IMR-90 (cell line): ENCODE data around the gene AMPD2. TPM values are rescaled to one million over a fixed set of nuclear protein-coding genes. Genes with fewer than 3 reads are reported as not detected.

Source experiments
- ATAC-seq: fragments of 200-7000 bp; cut with Tn5 transposase; 2 replicates; pipeline ENCODE4 v1.9.1; 2020; ENCODE audit warnings: low read depth, mild to moderate bottlenecking, moderate library complexity
- BruUV-seq: library from RNA; stranded (reverse); fragments of 400-500 nt; replicated peaks from 2 replicates; lab custom pipeline; 2021; lab: Mats Ljungman, UMichigan
- CTCF ChIA-PET: fragments of 300-600 bp; formaldehyde crosslinking; extraction: SDS; loops from one replicate; lab custom pipeline; 2021; ENCODE audit warnings: antibody characterized with exemption; lab: Yijun Ruan, JAX
- POLR2A ChIA-PET: fragments of 300-600 bp; sonication (Branson Sonifier 250); formaldehyde crosslinking; loops from one replicate; lab custom pipeline; 2022; ENCODE audit warnings: antibody characterized with exemption; ENCODE audit not compliant: unreplicated experiment; lab: Charles Lee
- DNase-seq: peaks from one replicate; pipeline ENCODE4 v3.0.0; 2013
- H2AFZ ChIP-seq: replicated peaks from 2 replicates; pipeline ENCODE3; 2013; ENCODE audit warnings: low read length, mild to moderate bottlenecking; ENCODE audit not compliant: poor library complexity
- H2AK5ac ChIP-seq: 2 replicates; pipeline ENCODE4 v1.6.1; 2013; ENCODE audit warnings: low read depth, low read length, inconsistent platforms
- H2AK9ac ChIP-seq: replicated peaks from 2 replicates; pipeline ENCODE3; 2013; ENCODE audit warnings: mild to moderate bottlenecking, low read depth, low read length, moderate library complexity; ENCODE audit not compliant: poor library complexity
- H2BK120ac ChIP-seq: 2 replicates; pipeline ENCODE4 v1.6.1; 2013; ENCODE audit warnings: low read depth, low read length, inconsistent platforms
- H2BK15ac ChIP-seq: 3 replicates; pipeline ENCODE4 v1.6.1; 2013; ENCODE audit warnings: low read depth, low read length, inconsistent platforms
- H2BK20ac ChIP-seq: 2 replicates; pipeline ENCODE4 v1.6.1; 2013; ENCODE audit warnings: low read depth, mild to moderate bottlenecking, inconsistent platforms, low read length, moderate library complexity
- H2BK5ac ChIP-seq: 2 replicates; pipeline ENCODE4 v1.6.1; 2013; ENCODE audit warnings: mild to moderate bottlenecking, low read depth, low read length, inconsistent platforms; ENCODE audit not compliant: poor library complexity, severe bottlenecking
- H3K14ac ChIP-seq: replicated peaks from 2 replicates; pipeline ENCODE4 v1.6.1; 2013; ENCODE audit warnings: low read depth, low read length, inconsistent platforms
- H3K18ac ChIP-seq: 2 replicates; pipeline ENCODE4 v1.6.1; 2013; ENCODE audit warnings: low read depth, low read length, control low read depth
- H3K23ac ChIP-seq: 2 replicates; pipeline ENCODE4 v1.6.1; 2013; ENCODE audit warnings: low read depth, low read length, inconsistent platforms
- H3K27ac ChIP-seq: 2 replicates; pipeline ENCODE4 v1.5.1; 2013; ENCODE audit warnings: mild to moderate bottlenecking, control low read depth, low read length; ENCODE audit not compliant: insufficient read depth
- H3K27me3 ChIP-seq: 2 replicates; pipeline ENCODE4 v1.6.1; 2013; ENCODE audit warnings: low read length; ENCODE audit not compliant: control insufficient read depth, insufficient read depth
- H3K36me3 ChIP-seq: 2 replicates; pipeline ENCODE4 v1.6.1; 2013; ENCODE audit warnings: low read length, mixed read lengths; ENCODE audit not compliant: control insufficient read depth, insufficient read depth
- H3K4ac ChIP-seq: 2 replicates; pipeline ENCODE4 v1.6.1; 2013; ENCODE audit warnings: low read depth, low read length, inconsistent platforms
- H3K4me1 ChIP-seq: 2 replicates; pipeline ENCODE4 v1.6.1; 2013; ENCODE audit warnings: low read length, mixed read lengths; ENCODE audit not compliant: control insufficient read depth, insufficient read depth
- H3K4me2 ChIP-seq: 2 replicates; pipeline ENCODE4 v1.6.1; 2013; ENCODE audit warnings: low read depth, mild to moderate bottlenecking, control low read depth, low read length, moderate library complexity
- H3K4me3 ChIP-seq: 2 replicates; pipeline ENCODE4 v1.5.1; 2013; ENCODE audit warnings: low read depth, mild to moderate bottlenecking, control low read depth, low read length, moderate library complexity; ENCODE audit not compliant: insufficient read depth
- H3K56ac ChIP-seq: 2 replicates; pipeline ENCODE4 v1.6.1; 2013; ENCODE audit warnings: low read length, inconsistent platforms; ENCODE audit not compliant: insufficient read depth; ENCODE audit errors: extremely low read depth
- H3K79me1 ChIP-seq, 2 experiments: 2 replicates each; pipeline ENCODE4 v1.6.1; 2013; ENCODE audit warnings: low read length in 2 of 2, inconsistent platforms in 1 of 2, low read depth in 1 of 2
- H3K9ac ChIP-seq: 2 replicates; pipeline ENCODE4 v1.6.1; 2013; ENCODE audit warnings: low read depth, low read length, control low read depth
- H3K9me1 ChIP-seq: 2 replicates; pipeline ENCODE4 v1.6.1; 2013; ENCODE audit warnings: low read length, inconsistent platforms; ENCODE audit not compliant: insufficient read depth
- H3K9me3 ChIP-seq: 2 replicates; pipeline ENCODE4 v1.6.1; 2013; ENCODE audit warnings: low read length; ENCODE audit not compliant: control insufficient read depth, insufficient read depth
- H4K20me1 ChIP-seq: 2 replicates; pipeline ENCODE4 v1.6.1; 2013; ENCODE audit warnings: low read length, inconsistent platforms; ENCODE audit not compliant: insufficient read depth
- H4K5ac ChIP-seq: 2 replicates; pipeline ENCODE4 v1.6.1; 2013; ENCODE audit warnings: mild to moderate bottlenecking, low read depth, low read length, control low read depth
- H4K8ac ChIP-seq, 2 experiments: 2 replicates each; pipeline ENCODE4 v1.6.1; 2013; ENCODE audit warnings: low read depth in 2 of 2, low read length in 2 of 2, control low read depth in 1 of 2, inconsistent platforms in 1 of 2
- H4K91ac ChIP-seq: 2 replicates; pipeline ENCODE4 v1.6.1; 2013; ENCODE audit warnings: low read depth, low read length, inconsistent platforms; ENCODE audit not compliant: insufficient read depth
- CEBPB ChIP-seq: IDR thresholded peaks from 2 replicates; pipeline ENCODE4 v1.6.1; 2012; ENCODE audit warnings: low read depth, low read length, improper control_type of control experiment
- NFE2L2 ChIP-seq: fragments of 150-350 bp; IDR thresholded peaks from 2 replicates; pipeline ENCODE4 v1.6.1; 2016; ENCODE audit warnings: low read depth, mild to moderate bottlenecking, low read length
- WGBS, 2 experiments: methylation state at CpG; one replicate each; pipeline versions ENCODE4 v1.1.5 to v1.1.7; 2013; ENCODE audit warnings: missing lambda C conversion rate in 2 of 2; ENCODE audit not compliant: insufficient read length in 1 of 2; ENCODE audit errors: extremely low coverage in 2 of 2; 5-methylcytosine and 5-hydroxymethylcytosine counted together
- dilution Hi-C: fragments of 300-500 bp; cut with HindIII; formaldehyde crosslinking; loops from one replicate; pipeline ENCODE4 v1.14.3; 2018; ENCODE audit warnings: low sequenced_read_pairs; ENCODE audit not compliant: unreplicated experiment
- in situ Hi-C: fragments of 300-500 bp; cut with MboI; formaldehyde crosslinking; loops from 3 replicates; pipeline ENCODE4 v1.14.3; 2019; ENCODE audit warnings: low sequenced_read_pairs, inconsistent platforms, mixed read lengths
- intact Hi-C: fragments of 100-400 bp; cut with micrococcal nuclease; formaldehyde crosslinking; loops from 2 replicates; pipeline ENCODE4 v1.10.0; 2022
- polyA plus RNA-seq, 3 experiments: library from polyadenylated mRNA; depleted of rRNA; stranded (reverse); fragments of >200 nt; gene quantifications; 2 replicates each; pipeline ENCODE4 v1.2.3, GENCODE V29; 2012; ENCODE audit warnings: low replicate concordance in 1 of 3
- total RNA-seq: library from RNA; depleted of rRNA; stranded (reverse); fragments of >200 nt; gene quantifications from 2 replicates; pipeline ENCODE4 v1.2.3, GENCODE V29; 2012

Gene AMPD2
- total and polyA plus RNA-seq, 2 of the 4 experiments (the other 2 are of a cell fraction) = 61.5 to 103 TPM

GRCh38 chr1:109616391-109616790, 3.2 kb upstream of the AMPD2 start:
- no TSS peak for BruUV-seq

More at GRCh38 chr1:109616391-109616790, 3.2 kb upstream of the AMPD2 start:
- Histone ChIP-seq H4K5ac (peak overlapping the region; percentile 87; the same call in 1 of the 2 replicates), H2AK9ac (no peak overlapping the region), H3K4me1 (peaks cover 29% of the 10 kb centered on the region), H2BK120ac (peak overlapping the region; percentile 81), H4K20me1 (peaks cover 5% of the 10 kb centered on the region), H3K79me1 (peaks cover 16 to 69% of the 10 kb centered on the region in 2 experiments; a peak in 3 of 4 replicates), H3K9ac (no peak overlapping the region), H4K8ac (peak overlapping the region; percentile 63 to 86; a peak in 3 of 4 replicates), H3K4ac (peak overlapping the region; percentile 88), H4K91ac (peak overlapping the region; percentile 81), H2AFZ (no peak overlapping the region), H3K14ac (peak overlapping the region; percentile 85), H3K4me3 (no peak overlapping the region), H2BK20ac (peak overlapping the region; percentile 83), H3K56ac (no peak overlapping the region), H3K9me3 (no peaks in the 10 kb centered on the region), H3K18ac (peak overlapping the region; percentile 22; the same call in 1 of the 2 replicates), H3K27me3 (no peaks in the 10 kb centered on the region), H3K4me2 (no peak overlapping the region), H2AK5ac (peak overlapping the region; percentile 74), H2BK15ac (peak overlapping the region; percentile 80; the same call in 2 of the 3 replicates), H3K36me3 (no peaks in the 10 kb centered on the region), H2BK5ac (peak overlapping the region; percentile 90), H3K27ac (no peak overlapping the region), H3K9me1 (peaks cover 50% of the 10 kb centered on the region), H3K23ac (peak overlapping the region; percentile 55)
- ATAC-seq = no peak
- ChIA-PET CTCF (no interaction called here), POLR2A (no interaction called here)
- intact Hi-C loops = no loop called here
- dilution Hi-C loops = no loop called here
- in situ Hi-C loops = no loop called here
- TF ChIP-seq CEBPB (0 out of 2 replicates have a peak, but pooled peaks have one; percentile 38), NFE2L2 (no peak)
- no peak for DNase-seq
- 60% methylated on average over 1 of the region's 3 CpGs; no CpG with 5 or more reads in 1 of the 2 experiments for WGBS, 2 experiments
